ENCODE results near the gene LRRC8A.

The LRRC8A gene

GRCh38 chr9:128895556-128895955 lies 13.6 kb downstream of the LRRC8A start:
- no peaks in the 10 kb centered on the region for H3K27me3 ChIP-seq (ENCODE audit: control insufficient read depth, insufficient read depth, low read length)
- H3K9ac ChIP-seq (ENCODE audit: low read length) = no peak overlapping the region
- no peaks in the 10 kb centered on the region for H3K9me3 ChIP-seq (ENCODE audit: control insufficient read depth, low read length)
- H3K36me3 ChIP-seq (ENCODE audit: control insufficient read depth, insufficient read depth, low read length) = peaks cover 6% of the 10 kb centered on the region
- peaks cover 56% of the 10 kb centered on the region for H3K4me1 ChIP-seq (ENCODE audit: control insufficient read depth, insufficient read depth, low read length)
- no peak overlapping the region for H3K4me3 ChIP-seq (ENCODE audit: low read length)

DNA sequence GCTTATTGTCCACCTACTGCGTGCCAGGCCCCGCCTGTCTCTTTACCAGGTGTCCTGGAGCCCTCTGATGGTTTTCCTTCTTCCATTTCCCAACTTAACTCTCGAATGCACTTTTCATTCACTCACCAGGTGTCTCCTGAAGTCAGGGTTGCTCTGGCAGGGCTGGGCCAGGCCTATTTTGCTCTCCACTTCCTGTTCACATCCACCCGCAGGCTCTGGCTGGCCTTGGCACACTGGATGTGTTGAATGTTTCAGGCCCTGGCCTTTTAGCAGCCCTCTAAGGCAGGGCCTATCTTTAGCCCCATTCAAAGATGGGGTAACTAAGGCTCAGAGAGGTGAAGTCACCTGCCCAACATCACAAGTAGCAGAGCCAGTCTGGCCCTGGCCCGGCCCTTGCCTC lies 16.4 kb downstream of the LRRC8A start:
- H3K4me3 ChIP-seq (ENCODE audit: low read length) = no peak overlapping the region
- peaks cover 6% of the 10 kb centered on the region for H3K36me3 ChIP-seq (ENCODE audit: control insufficient read depth, insufficient read depth, low read length)
- H3K9ac ChIP-seq (ENCODE audit: low read length) = peak overlapping the region; percentile 37
- H3K4me1 ChIP-seq (ENCODE audit: control insufficient read depth, insufficient read depth, low read length) = peaks cover 57% of the 10 kb centered on the region
- H3K27me3 ChIP-seq (ENCODE audit: control insufficient read depth, insufficient read depth, low read length) = no peaks in the 10 kb centered on the region
- H3K9me3 ChIP-seq (ENCODE audit: control insufficient read depth, low read length) = no peaks in the 10 kb centered on the region

DNA sequence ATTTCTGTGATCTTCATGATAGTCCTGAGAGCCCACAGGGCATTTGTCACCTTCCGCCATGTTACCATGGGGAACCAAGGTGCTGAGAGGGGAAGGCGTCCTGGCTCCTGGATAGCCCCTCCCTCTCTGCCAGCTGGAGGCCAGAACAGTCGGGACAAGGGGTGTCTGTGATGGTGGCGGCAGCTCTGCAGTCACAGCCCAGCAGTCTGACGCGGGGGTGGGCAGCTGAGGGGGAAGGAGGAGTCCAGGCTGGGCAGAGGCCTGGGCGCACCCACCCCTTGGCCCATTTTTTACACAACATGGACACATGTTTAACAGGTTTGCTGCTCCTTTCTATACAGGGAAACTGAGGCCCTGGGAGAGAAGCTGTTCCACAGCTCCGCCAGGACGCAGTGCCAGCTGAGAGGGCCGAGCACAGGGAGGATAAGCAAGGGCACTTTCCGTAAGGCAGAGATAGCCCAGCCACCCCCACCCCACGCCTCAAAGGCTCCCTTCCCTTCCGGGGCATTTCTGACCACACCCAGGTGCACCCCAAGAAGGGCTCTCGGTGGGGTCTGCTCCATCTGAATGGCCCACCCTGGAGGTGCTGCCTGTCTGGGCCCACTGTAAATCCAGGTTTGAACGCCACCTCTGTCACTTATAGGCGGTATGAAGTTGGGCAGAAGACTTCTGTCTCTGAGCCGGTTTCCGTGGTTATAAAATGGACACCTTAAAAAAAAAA lies 17.1 kb downstream of the LRRC8A start:
- peak overlapping the region; percentile 5 for H3K9ac ChIP-seq (ENCODE audit: low read length)
- peaks cover 52% of the 10 kb centered on the region for H3K4me1 ChIP-seq (ENCODE audit: control insufficient read depth, insufficient read depth, low read length)
- H3K4me3 ChIP-seq (ENCODE audit: low read length) = no peak overlapping the region
- H3K9me3 ChIP-seq (ENCODE audit: control insufficient read depth, low read length) = no peaks in the 10 kb centered on the region
- H3K27me3 ChIP-seq (ENCODE audit: control insufficient read depth, insufficient read depth, low read length) = no peaks in the 10 kb centered on the region
- H3K36me3 ChIP-seq (ENCODE audit: control insufficient read depth, insufficient read depth, low read length) = peaks cover 6% of the 10 kb centered on the region

GRCh38 chr9:128899566-128900322 lies 17.8 kb downstream of the LRRC8A start:
- H3K9ac ChIP-seq (ENCODE audit: low read length) = peak overlapping the region; percentile 5
- no peaks in the 10 kb centered on the region for H3K27me3 ChIP-seq (ENCODE audit: control insufficient read depth, insufficient read depth, low read length)
- peaks cover 52% of the 10 kb centered on the region for H3K4me1 ChIP-seq (ENCODE audit: control insufficient read depth, insufficient read depth, low read length)
- peaks cover 6% of the 10 kb centered on the region for H3K36me3 ChIP-seq (ENCODE audit: control insufficient read depth, insufficient read depth, low read length)
- no peak overlapping the region for H3K4me3 ChIP-seq (ENCODE audit: low read length)
- H3K9me3 ChIP-seq (ENCODE audit: control insufficient read depth, low read length) = no peaks in the 10 kb centered on the region

- H3K4me1 ChIP-seq (ENCODE audit: control insufficient read depth, insufficient read depth, low read length) = peaks cover 52% of the 10 kb centered on the region
- peak overlapping the region; percentile 36 for H3K9ac ChIP-seq (ENCODE audit: low read length)
- no peak overlapping the region for H3K4me3 ChIP-seq (ENCODE audit: low read length)
- no peaks in the 10 kb centered on the region for H3K27me3 ChIP-seq (ENCODE audit: control insufficient read depth, insufficient read depth, low read length)
- H3K36me3 ChIP-seq (ENCODE audit: control insufficient read depth, insufficient read depth, low read length) = peaks cover 6% of the 10 kb centered on the region
- no peaks in the 10 kb centered on the region for H3K9me3 ChIP-seq (ENCODE audit: control insufficient read depth, low read length)
Measured at GRCh38 chr9:128901379-128901778, 19.4 kb downstream of the LRRC8A start.

- peaks cover 10% of the 10 kb centered on the region for H3K36me3 ChIP-seq (ENCODE audit: control insufficient read depth, insufficient read depth, low read length)
- H3K27me3 ChIP-seq (ENCODE audit: control insufficient read depth, insufficient read depth, low read length) = no peaks in the 10 kb centered on the region
- H3K9ac ChIP-seq (ENCODE audit: low read length) = peak overlapping the region; percentile 36
- no peak overlapping the region for H3K4me3 ChIP-seq (ENCODE audit: low read length)
- no peaks in the 10 kb centered on the region for H3K9me3 ChIP-seq (ENCODE audit: control insufficient read depth, low read length)
- H3K4me1 ChIP-seq (ENCODE audit: control insufficient read depth, insufficient read depth, low read length) = peaks cover 52% of the 10 kb centered on the region
Measured at GRCh38 chr9:128901822-128902221, 19.9 kb downstream of the LRRC8A start.

GRCh38 chr9:128902351-128903078 lies 20.6 kb downstream of the LRRC8A start:
- H3K27me3 ChIP-seq (ENCODE audit: control insufficient read depth, insufficient read depth, low read length) = no peaks in the 10 kb centered on the region
- H3K4me3 ChIP-seq (ENCODE audit: low read length) = no peak overlapping the region
- peaks cover 52% of the 10 kb centered on the region for H3K4me1 ChIP-seq (ENCODE audit: control insufficient read depth, insufficient read depth, low read length)
- H3K36me3 ChIP-seq (ENCODE audit: control insufficient read depth, insufficient read depth, low read length) = peaks cover 10% of the 10 kb centered on the region
- no peaks in the 10 kb centered on the region for H3K9me3 ChIP-seq (ENCODE audit: control insufficient read depth, low read length)
- H3K9ac ChIP-seq (ENCODE audit: low read length) = peak overlapping the region; percentile 36

GRCh38 chr9:128903079-128903461 lies 21.1 kb downstream of the LRRC8A start:
- Histone ChIP-seq H3K4me3 (ENCODE audit: low read length) (no peak overlapping the region), H3K9me3 (ENCODE audit: control insufficient read depth, low read length) (no peaks in the 10 kb centered on the region), H3K27me3 (ENCODE audit: control insufficient read depth, insufficient read depth, low read length) (no peaks in the 10 kb centered on the region), H3K36me3 (ENCODE audit: control insufficient read depth, insufficient read depth, low read length) (peaks cover 10% of the 10 kb centered on the region), H3K9ac (ENCODE audit: low read length) (no peak overlapping the region), H3K4me1 (ENCODE audit: control insufficient read depth, insufficient read depth, low read length) (peaks cover 47% of the 10 kb centered on the region)

GRCh38 chr9:128903871-128904620 lies 22.1 kb downstream of the LRRC8A start:
- Histone ChIP-seq H3K4me1 (ENCODE audit: control insufficient read depth, insufficient read depth, low read length) (peaks cover 37% of the 10 kb centered on the region), H3K4me3 (ENCODE audit: low read length) (no peak overlapping the region), H3K27me3 (ENCODE audit: control insufficient read depth, insufficient read depth, low read length) (no peaks in the 10 kb centered on the region), H3K36me3 (ENCODE audit: control insufficient read depth, insufficient read depth, low read length) (peaks cover 12% of the 10 kb centered on the region), H3K9me3 (ENCODE audit: control insufficient read depth, low read length) (no peaks in the 10 kb centered on the region), H3K9ac (ENCODE audit: low read length) (no peak overlapping the region)

GRCh38 chr9:128905964-128906363 lies 24.0 kb downstream of the LRRC8A start:
- no peak overlapping the region for H3K4me3 ChIP-seq (ENCODE audit: low read length)
- H3K36me3 ChIP-seq (ENCODE audit: control insufficient read depth, insufficient read depth, low read length) = peaks cover 22% of the 10 kb centered on the region
- peaks cover 23% of the 10 kb centered on the region for H3K4me1 ChIP-seq (ENCODE audit: control insufficient read depth, insufficient read depth, low read length)
- H3K27me3 ChIP-seq (ENCODE audit: control insufficient read depth, insufficient read depth, low read length) = no peaks in the 10 kb centered on the region
- H3K9me3 ChIP-seq (ENCODE audit: control insufficient read depth, low read length) = no peaks in the 10 kb centered on the region
- no peak overlapping the region for H3K9ac ChIP-seq (ENCODE audit: low read length)

DNA sequence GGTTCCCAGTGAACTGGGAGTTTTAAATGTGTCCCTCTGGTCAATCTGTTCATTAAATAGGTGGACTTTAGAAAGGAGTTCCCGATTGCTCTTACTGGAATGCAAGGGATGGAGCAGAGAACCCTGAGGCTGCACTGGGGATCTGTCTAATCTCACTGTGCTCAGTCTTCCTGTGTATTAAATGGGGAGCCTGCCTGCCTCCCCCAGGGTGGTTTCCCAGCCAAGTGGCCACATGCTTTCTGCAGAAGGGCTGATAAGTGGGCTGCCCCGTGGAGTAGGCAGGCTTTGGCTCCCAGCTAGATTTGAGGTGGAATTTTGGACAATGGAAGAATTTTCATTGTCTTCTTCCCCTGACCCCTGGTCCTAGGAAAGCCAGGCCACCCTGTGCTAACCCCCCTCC lies 24.8 kb downstream of the LRRC8A start:
- no peaks in the 10 kb centered on the region for H3K27me3 ChIP-seq (ENCODE audit: control insufficient read depth, insufficient read depth, low read length)
- no peaks in the 10 kb centered on the region for H3K9me3 ChIP-seq (ENCODE audit: control insufficient read depth, low read length)
- H3K9ac ChIP-seq (ENCODE audit: low read length) = no peak overlapping the region
- no peak overlapping the region for H3K4me3 ChIP-seq (ENCODE audit: low read length)
- H3K36me3 ChIP-seq (ENCODE audit: control insufficient read depth, insufficient read depth, low read length) = peaks cover 22% of the 10 kb centered on the region
- H3K4me1 ChIP-seq (ENCODE audit: control insufficient read depth, insufficient read depth, low read length) = peaks cover 26% of the 10 kb centered on the region
